ENCODE measurements around the gene SSX2B. TPM values are rescaled to one million over a fixed set of nuclear protein-coding genes. Genes with fewer than 3 reads are reported as not detected.
"Not testable (repeated sequence)": the region's sequence is repeated elsewhere in the genome, so short reads cannot be mapped to it uniquely, and the experiment has no call there.

The SSX2B gene, protein sequence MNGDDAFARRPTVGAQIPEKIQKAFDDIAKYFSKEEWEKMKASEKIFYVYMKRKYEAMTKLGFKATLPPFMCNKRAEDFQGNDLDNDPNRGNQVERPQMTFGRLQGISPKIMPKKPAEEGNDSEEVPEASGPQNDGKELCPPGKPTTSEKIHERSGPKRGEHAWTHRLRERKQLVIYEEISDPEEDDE
- total RNA-seq = 0.23 TPM

DNA sequence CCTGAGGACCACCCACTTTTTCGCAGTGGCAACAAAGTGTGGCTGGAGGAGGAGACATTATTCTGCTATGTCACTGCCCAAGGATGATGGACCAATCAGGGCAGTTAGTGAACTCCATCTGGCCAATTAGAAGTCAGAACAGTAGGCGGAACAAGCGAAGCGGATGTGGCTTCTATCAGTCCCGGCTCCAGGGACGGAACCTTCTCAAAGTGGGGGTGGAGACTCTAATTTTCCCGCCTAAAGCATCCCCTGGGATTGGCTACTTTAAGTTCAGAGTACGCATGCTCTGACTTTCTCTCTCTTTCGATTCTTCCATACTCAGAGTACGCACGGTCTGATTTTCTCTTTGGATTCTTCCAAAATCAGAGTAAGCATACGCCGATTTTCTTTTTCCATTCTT lies at the start of gene SSX2B:
SSX2B (plus strand) TSS at position 301 of the 400 bp plus-strand sequence. CDS start 1,429 bp downstream, outside the sequence.
- ATAC-seq; DNase-seq (ENCODE audit: low spot score): not testable (repeated sequence)

DNA sequence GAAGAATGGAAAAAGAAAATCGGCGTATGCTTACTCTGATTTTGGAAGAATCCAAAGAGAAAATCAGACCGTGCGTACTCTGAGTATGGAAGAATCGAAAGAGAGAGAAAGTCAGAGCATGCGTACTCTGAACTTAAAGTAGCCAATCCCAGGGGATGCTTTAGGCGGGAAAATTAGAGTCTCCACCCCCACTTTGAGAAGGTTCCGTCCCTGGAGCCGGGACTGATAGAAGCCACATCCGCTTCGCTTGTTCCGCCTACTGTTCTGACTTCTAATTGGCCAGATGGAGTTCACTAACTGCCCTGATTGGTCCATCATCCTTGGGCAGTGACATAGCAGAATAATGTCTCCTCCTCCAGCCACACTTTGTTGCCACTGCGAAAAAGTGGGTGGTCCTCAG lies 44.0 kb upstream of the SSX2B start, which contains the start of gene SSX2:
SSX2 (minus strand) TSS at position 101 of the 400 bp plus-strand sequence. CDS start 1,429 bp downstream, outside the sequence.
- DNase-seq (ENCODE audit: low spot score); ATAC-seq: not testable (repeated sequence)

DNA sequence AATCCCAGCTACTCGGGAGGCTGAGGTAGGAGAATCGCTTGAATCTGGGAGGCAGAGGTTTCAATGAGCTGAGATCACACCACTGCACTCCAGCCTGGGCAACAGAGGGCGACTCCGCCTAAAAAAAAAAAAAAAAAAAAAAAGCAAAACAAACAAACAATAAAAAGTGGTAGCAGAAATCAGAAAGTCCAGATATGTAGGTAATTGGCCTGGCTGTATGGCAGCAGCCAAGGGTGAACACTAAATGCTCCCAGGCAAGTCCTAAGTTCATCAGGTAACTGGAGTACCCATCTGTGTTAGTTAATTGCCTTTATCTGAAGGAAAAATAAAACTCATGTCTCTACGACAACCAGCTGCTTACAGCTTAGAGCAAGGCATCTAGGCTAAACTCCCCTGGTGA lies 14.9 kb downstream of the SSX2B start:
- not testable (repeated sequence) for DNase-seq (ENCODE audit: low spot score); ATAC-seq

DNA sequence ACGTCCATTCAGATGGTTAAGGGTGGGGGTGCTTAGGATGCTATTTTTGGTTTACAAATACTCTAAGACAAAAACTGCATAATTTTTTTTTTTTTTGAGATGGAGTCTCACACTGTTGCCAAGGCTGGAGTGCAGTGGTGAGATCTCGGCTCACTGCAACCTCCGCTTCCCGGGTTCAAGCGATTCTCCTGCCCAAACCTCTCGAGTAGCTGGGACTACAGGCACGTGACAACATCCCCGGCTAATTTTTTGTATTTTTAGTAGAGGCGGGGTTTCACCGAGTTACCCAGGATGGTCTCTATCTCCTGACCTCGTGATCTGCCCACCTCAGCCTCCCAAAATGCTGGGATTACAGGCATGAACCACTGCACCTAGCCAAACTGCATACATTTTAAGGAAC lies 22.5 kb downstream of the SSX2B start:
- not testable (repeated sequence) for ATAC-seq; DNase-seq (ENCODE audit: low spot score)

DNA sequence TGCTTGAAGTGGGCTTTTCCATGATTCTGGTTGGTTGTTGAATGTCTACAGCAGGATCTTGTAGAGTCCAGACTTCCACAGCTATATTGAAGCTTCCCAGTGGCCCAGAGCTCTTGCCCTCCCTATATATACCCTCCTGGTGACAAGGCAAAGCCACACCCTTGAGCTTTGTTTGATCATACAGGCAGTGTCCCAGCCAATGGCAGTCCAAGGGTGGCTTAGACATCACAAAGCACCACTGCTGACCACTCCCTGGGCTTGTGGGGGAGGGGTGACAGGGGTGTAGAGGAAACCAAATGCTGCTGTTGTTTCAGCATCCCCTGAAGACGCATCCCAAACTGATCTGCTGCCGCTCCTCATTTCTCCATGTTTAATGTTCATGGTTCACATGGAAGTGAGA lies 46.3 kb downstream of the SSX2B start, which contains the start of gene SPANXN5:
SPANXN5 (minus strand) TSS at position 101 of the 400 bp plus-strand sequence; CDS start at position 22, 79 bp downstream.
- not testable (repeated sequence) for DNase-seq (ENCODE audit: low spot score); ATAC-seq

DNA sequence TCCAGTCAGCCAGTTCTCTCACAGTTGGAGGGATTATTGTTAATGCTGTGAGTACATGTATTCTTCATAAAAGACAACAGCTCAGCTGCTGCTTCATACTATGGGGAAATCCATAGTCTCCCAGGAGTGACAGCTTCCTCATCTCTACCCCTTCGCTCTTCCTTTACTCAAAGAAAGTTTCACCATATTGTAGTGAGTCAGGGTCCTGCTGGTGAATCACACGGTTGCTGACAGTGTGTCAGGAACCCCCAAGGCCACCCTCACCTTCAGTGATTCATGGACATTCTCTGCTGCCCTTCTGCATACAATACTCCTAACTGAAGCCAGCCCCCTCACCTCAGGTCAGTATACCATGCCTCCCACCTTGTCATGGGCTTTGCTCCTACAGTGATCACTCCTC lies 53.8 kb downstream of the SSX2B start:
- ATAC-seq; DNase-seq (ENCODE audit: low spot score): not testable (repeated sequence)

Other genes starting within 250 kb of the SSX2B start
- not detected for gene XAGE1B, start 234.2 kb upstream of the SSX2B start, total RNA-seq
- gene SSX7, start 96.4 kb upstream of the SSX2B start, total RNA-seq = not detected
- gene SSX2, start 44.1 kb upstream of the SSX2B start, total RNA-seq = not detected
- not detected for gene SPANXN5, start 46.2 kb downstream of the SSX2B start, total RNA-seq
- gene XAGE5, start 60.0 kb downstream of the SSX2B start, total RNA-seq = not detected
- gene XAGE3, start 116.8 kb downstream of the SSX2B start, total RNA-seq = not detected
- 5.2 TPM for gene FAM156B, start 146.1 kb downstream of the SSX2B start, total RNA-seq
- gene FAM156A, start 207.3 kb downstream of the SSX2B start, total RNA-seq = 8.7 TPM

Measured in left lobe of liver (tissue), 2 donors.